AG09319 (cell line): ENCODE results near the gene ME2.
"Not testable (repeated sequence)": the region's sequence is repeated elsewhere in the genome, so short reads cannot be mapped to it uniquely, and the experiment has no call there.

Experiments used
- DNase-seq: peaks from one replicate; pipeline ENCODE4 v3.0.0-alpha.2; 2010; ENCODE audit warnings: low read depth; ENCODE audit errors: extremely low read depth
- TF ChIP-seq, protein P1 (sequence below): IDR thresholded peaks from 2 replicates; pipeline ENCODE4 v1.5.1; 2011; ENCODE audit warnings: low read depth, mild to moderate bottlenecking, inconsistent platforms, low read length, moderate library complexity

ME2 gene

DNA sequence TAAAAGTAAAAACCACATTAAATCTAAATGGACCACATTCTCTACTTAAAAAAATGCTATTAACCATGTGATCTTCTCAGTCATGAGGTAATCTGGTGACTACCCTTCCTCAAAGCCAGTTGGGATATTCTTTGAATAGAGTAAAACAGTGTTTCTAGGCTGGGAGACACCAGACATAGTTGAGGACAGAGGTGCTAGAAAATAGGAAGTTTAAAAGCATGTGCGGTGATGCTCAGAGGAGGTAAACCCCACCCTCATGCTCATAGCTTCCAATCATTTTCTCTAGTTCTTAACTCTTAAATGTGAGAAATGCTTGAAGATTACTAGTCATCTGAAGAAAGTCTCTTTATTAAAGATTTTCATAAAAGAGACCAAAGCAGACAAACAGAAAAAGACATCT, 58.3 kb downstream of the ME2 start:
- TF ChIP-seq, protein P1, sequence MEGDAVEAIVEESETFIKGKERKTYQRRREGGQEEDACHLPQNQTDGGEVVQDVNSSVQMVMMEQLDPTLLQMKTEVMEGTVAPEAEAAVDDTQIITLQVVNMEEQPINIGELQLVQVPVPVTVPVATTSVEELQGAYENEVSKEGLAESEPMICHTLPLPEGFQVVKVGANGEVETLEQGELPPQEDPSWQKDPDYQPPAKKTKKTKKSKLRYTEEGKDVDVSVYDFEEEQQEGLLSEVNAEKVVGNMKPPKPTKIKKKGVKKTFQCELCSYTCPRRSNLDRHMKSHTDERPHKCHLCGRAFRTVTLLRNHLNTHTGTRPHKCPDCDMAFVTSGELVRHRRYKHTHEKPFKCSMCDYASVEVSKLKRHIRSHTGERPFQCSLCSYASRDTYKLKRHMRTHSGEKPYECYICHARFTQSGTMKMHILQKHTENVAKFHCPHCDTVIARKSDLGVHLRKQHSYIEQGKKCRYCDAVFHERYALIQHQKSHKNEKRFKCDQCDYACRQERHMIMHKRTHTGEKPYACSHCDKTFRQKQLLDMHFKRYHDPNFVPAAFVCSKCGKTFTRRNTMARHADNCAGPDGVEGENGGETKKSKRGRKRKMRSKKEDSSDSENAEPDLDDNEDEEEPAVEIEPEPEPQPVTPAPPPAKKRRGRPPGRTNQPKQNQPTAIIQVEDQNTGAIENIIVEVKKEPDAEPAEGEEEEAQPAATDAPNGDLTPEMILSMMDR, result no peak
- DNase-seq, result no peak

DNA sequence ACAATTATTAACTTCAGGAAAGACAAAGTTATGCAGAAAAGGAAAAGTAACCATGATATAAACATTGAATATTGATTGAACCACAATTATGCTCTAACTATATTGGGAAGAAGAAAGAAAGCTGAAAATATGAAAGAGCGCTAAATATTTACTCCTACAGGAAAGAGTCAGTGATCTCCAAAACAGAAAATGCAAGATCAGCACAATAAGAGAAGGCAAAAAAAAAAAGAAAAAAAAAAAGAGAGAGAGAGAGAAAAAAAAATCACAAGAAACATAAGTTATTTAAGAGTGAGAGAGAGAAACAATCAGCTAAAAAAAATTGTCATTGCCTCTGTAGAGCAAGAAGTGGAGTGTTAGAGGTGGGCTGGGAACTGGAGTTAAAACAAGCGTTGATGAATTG, 60.0 kb downstream of the ME2 start:
- TF ChIP-seq, protein P1, result no peak
- DNase-seq, result no peak

DNA sequence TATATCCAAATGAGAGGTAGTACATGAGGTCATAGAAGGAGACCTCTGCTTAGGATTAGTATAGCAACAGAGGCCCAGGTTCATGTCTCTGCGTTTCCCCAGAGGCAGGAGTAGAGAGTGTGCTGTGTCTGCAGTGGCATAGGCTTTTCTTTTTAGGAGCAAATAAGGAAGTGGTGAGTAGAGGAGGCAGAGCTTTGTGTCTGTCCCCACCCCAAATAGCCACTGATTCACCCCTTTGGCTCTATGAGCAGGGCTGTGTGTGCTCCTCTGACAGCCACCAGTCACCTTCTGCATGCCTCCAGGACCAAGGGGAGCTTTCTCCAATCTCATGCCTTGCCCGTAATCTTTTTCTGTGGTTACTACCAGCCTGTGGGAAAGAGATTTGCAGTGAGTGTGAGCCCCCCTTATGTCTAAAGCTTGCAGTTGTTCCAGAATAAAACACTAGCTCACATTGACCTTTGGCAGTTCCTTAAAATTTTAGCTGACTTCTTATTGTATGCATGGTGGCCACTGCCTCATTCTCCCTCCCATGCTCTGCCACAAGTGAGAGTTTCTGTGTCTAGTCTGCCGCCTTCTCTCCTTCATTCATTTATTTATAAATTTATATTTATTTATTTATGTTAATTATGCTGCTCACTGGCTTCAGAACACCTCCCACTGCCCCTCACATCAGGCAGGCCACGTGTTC, 65.5 kb downstream of the ME2 start:
- DNase-seq, result no peak

DNA sequence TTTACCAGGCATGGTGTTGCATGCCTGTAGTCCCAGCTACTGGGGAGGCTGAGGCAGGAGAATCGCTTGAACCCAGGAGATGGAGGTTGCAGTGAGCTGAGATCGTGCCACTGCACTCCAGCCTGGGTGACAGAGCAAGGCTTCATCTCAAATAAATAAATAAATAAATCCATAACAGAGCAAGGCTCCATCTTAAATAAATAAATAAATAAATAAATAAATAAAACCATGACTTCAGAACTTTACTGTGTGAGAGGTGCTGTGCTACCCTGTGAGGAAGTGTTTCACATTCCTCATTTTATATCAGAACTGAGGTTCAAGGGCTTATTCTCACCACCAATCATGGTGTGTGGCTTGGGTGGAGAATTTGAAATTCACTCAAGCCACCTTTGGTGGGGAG, 67.0 kb downstream of the ME2 start:
- not testable (repeated sequence) for DNase-seq

More for the DNA sequence above, 65.5 kb downstream of the ME2 start:
- TF ChIP-seq, protein P1, result no peak

DNA sequence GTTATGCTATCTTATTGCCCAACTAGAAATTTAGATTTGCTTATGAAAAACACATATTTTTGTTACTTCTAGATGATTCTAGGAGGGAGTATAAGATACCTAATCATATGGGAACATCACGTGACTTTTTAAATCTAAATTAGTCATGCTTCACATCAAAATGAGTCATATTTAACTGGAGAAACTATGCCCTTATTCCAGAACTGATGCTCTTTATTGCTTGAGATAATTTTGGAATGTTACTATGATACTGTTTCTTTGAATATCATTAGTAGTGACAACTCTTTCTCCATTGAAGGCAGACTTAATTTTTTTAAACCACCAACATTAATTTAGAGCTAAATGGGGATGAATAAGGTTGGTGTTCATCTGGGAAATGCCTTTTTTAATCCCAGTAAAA, 69.0 kb downstream of the ME2 start:
- DNase-seq, result peak; percentile 3
- TF ChIP-seq, protein P1, result no peak

DNA sequence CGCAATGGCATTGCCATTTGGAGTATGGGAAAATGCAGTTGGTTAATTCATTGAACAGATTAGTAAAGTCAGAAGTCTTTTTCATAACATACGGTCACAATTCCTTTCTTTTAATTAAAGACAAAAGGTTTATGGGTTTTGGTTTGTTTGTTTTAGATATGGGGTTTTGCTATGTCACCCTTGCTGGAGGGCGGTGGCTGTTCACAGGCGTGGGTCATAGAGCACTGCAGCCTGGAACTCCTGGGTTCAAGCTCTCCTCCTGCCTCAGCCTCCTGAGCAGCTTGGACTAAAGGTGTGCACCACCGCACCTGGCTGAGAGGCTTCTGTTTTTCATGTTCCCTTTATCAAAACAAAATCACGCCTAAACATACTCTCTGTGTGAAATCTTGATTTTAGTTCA, 70.3 kb downstream of the ME2 start:
- no peak for DNase-seq
- TF ChIP-seq, protein P1, result no peak

DNA sequence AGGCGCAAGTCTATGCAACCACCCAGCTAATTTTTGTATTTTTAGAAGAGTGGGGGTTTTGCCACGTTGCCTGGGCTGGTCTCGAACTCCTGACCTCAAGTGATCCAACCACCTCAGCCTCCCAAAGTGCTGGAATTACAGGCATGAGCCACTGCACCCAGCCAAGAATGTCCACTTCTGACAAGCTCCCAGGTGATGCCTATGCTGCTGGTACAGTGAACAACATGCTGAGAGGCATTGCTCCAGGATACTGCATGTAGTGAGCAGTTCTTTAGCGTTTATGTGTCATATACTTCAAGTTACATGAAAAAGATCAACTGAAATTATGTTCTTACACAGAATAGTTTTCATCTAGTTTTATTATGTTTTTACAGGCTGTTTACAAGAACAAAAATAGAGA, 71.7 kb downstream of the ME2 start:
- TF ChIP-seq, protein P1, result no peak
- DNase-seq, result no peak

DNA sequence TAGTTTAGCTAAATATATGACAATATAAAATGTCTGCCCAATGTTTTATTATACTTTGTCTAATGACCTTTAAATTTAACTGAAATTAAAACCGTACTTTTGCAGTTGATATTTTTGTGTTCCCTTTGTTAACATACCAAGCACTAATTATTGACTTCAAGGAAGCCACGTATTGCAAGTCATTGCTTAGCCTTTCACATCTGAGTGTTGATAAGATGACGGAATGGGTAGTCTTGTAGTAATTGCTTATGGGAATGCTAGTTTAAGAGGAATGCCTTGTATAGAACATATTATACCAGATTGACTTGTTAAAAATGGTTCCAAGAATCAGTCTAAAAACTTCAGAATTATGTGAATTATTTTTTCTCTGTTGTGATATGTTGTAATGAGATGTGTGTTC, 74.9 kb downstream of the ME2 start:
- TF ChIP-seq, protein P1, result no peak
- DNase-seq, result no peak
